ENCODE data around the gene NDUFB2. TPM values are rescaled to one million over a fixed set of nuclear protein-coding genes. Genes with fewer than 3 reads are reported as not detected.

The NDUFB2 gene
- total RNA-seq, 1 experiment from 2014 or later: 152 TPM

DNA sequence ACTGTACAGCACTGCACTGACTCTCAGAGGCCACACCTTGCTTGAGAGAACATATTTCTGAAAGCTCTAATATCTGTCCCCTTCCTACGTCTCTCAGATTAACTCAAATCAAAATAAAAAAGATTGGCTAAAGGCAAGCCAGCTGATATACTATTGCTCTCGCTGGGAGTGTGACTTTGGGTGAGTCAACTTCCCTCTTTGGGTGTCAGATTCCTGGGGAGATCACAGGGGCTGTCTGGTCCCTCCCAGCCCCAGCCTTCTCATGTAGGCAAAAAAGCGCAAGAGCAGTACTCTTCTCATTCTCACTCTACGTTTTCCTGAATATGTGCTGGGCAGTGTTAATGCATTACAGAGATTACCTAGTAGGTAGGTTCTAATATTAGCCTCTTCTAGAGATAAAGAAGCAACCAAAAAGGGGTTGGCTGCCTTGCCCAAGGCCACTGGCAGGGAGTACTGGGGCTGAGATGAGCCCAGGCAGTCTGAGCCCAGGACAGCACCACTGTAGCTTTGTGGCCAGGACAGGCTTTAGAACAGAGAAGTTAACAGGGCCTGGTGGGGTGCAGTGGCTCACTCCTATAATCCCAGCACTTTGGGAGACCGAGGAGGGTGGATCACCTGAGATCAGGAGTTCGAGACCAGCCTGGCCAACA is 46.8 kb upstream of the NDUFB2 start:
- Mint-ChIP-seq H3K9me3 (no peaks in the 10 kb centered on the region), H3K4me1 (peaks cover 12% of the 10 kb centered on the region), H3K27ac (peak overlapping the region; percentile 41; the same call in 1 of the 2 replicates), H3K27me3 (ENCODE audit: low read depth) (no peaks in the 10 kb centered on the region), H3K36me3 (no peaks in the 10 kb centered on the region), H3K4me3 (no peak overlapping the region)
- TF ChIP-seq PRDM15 (CRISPR knock-in tag; IDR thresholded peaks at IDR 0.05) (no peak), NFE2L1 (CRISPR knock-in tag; IDR thresholded peaks at IDR 0.05) (no peak), KAT7 (CRISPR knock-in tag; IDR thresholded peaks at IDR 0.05; ENCODE audit: borderline replicate concordance) (no peak), TEAD1 (CRISPR knock-in tag; IDR thresholded peaks at IDR 0.05) (no peak), ARID4B (CRISPR knock-in tag; IDR thresholded peaks at IDR 0.05; ENCODE audit: borderline replicate concordance) (no peak), CREB1 (CRISPR knock-in tag; IDR thresholded peaks at IDR 0.05) (no peak), RELA (CRISPR knock-in tag; IDR thresholded peaks at IDR 0.05; ENCODE audit: borderline replicate concordance) (no peak), ZBTB21 (CRISPR knock-in tag; IDR thresholded peaks at IDR 0.05; ENCODE audit: borderline replicate concordance) (no peak), ZNF121 (CRISPR knock-in tag; IDR thresholded peaks at IDR 0.05) (no peak), ZNF396 (CRISPR knock-in tag; IDR thresholded peaks at IDR 0.05; ENCODE audit: borderline replicate concordance) (no peak), ZNF232 (CRISPR knock-in tag; IDR thresholded peaks at IDR 0.05) (no peak), ZNF138 (CRISPR knock-in tag; conservative IDR thresholded peaks at IDR 0.05) (no peak), NFYB (CRISPR knock-in tag; conservative IDR thresholded peaks at IDR 0.05; ENCODE audit: low read depth) (no peak)
- TF ChIP-seq, protein P1, sequence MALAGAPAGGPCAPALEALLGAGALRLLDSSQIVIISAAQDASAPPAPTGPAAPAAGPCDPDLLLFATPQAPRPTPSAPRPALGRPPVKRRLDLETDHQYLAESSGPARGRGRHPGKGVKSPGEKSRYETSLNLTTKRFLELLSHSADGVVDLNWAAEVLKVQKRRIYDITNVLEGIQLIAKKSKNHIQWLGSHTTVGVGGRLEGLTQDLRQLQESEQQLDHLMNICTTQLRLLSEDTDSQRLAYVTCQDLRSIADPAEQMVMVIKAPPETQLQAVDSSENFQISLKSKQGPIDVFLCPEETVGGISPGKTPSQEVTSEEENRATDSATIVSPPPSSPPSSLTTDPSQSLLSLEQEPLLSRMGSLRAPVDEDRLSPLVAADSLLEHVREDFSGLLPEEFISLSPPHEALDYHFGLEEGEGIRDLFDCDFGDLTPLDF (CRISPR knock-in tag; IDR thresholded peaks at IDR 0.05): no peak
- POLR2A ChIA-PET: no interaction called here
- DNase-seq (ENCODE audit: low spot score) (no peak), ATAC-seq (no peak)
- CTCF ChIA-PET: interaction anchor here (1.0 kb wide), 1 partner anchor 14 kb away, joined by 3 read pairs; no protein-coding TSS in a partner anchor

GRCh38 chr7:140650367-140650766 is 46.1 kb upstream of the NDUFB2 start:
- Mint-ChIP-seq H3K27ac (no peak overlapping the region), H3K4me3 (no peak overlapping the region), H3K9me3 (no peaks in the 10 kb centered on the region), H3K36me3 (no peaks in the 10 kb centered on the region), H3K27me3 (ENCODE audit: low read depth) (no peaks in the 10 kb centered on the region), H3K4me1 (peaks cover 12% of the 10 kb centered on the region)
- no peak for ATAC-seq
- CTCF ChIA-PET: no interaction called here
- no peak for DNase-seq (ENCODE audit: low spot score)
- POLR2A ChIA-PET: no interaction called here
- TF ChIP-seq ZNF671 (CRISPR knock-in tag; IDR thresholded peaks at IDR 0.05) (no peak), JUN (CRISPR knock-in tag; IDR thresholded peaks at IDR 0.05) (no peak), ARID4B (CRISPR knock-in tag; IDR thresholded peaks at IDR 0.05; ENCODE audit: borderline replicate concordance) (no peak)
- TF ChIP-seq, protein P2, sequence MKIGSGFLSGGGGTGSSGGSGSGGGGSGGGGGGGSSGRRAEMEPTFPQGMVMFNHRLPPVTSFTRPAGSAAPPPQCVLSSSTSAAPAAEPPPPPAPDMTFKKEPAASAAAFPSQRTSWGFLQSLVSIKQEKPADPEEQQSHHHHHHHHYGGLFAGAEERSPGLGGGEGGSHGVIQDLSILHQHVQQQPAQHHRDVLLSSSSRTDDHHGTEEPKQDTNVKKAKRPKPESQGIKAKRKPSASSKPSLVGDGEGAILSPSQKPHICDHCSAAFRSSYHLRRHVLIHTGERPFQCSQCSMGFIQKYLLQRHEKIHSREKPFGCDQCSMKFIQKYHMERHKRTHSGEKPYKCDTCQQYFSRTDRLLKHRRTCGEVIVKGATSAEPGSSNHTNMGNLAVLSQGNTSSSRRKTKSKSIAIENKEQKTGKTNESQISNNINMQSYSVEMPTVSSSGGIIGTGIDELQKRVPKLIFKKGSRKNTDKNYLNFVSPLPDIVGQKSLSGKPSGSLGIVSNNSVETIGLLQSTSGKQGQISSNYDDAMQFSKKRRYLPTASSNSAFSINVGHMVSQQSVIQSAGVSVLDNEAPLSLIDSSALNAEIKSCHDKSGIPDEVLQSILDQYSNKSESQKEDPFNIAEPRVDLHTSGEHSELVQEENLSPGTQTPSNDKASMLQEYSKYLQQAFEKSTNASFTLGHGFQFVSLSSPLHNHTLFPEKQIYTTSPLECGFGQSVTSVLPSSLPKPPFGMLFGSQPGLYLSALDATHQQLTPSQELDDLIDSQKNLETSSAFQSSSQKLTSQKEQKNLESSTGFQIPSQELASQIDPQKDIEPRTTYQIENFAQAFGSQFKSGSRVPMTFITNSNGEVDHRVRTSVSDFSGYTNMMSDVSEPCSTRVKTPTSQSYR (CRISPR knock-in tag; IDR thresholded peaks at IDR 0.05): no peak

Data from WTC11 (cell line).